SW 1271 (cell line): ENCODE data around the gene CNTNAP2.

Experiments used
- DNase-seq, 2 experiments: peaks; one replicate each; lab custom pipeline; 2025; lab: John Stamatoyannopoulos, UW

The CNTNAP2 gene

DNA sequence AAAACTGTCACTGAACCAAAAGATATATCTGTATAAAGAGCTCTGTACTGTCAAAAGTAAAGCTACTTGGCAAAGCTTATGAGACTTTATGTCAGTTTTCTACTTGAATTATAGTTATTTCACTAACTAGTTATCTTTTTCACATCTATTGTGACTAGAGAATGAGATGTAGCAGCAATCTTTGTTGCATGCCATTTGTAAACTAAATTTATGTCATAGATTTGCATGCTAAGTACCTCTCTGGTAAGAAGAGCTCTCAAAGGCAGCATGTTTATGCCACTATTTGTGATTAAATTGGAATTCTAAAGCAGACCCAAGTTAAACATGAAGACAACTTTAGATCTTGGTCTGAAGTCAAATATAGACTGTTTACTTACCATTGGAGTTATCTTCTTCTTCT lies 300.6 kb downstream of the CNTNAP2 start:
- no peak for DNase-seq

DNA sequence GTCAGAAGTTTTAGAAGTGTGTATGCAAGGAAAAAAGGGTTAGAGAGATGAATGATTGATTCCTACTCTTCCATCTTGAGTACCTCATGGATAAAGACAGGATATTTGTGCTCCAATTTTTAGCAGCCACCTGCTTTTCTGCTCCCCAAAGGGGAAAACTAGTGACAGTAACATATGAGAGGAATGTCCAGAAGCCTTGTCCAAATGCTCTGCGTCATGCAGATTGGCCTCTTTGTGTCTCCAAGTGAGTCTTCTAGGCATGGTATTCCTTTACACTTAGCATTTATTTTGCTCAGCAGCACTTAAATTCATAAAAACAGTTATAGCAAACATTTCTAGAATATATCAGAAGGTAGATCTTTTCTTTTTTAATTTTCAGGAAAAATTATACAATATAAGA lies 306.8 kb downstream of the CNTNAP2 start:
- no peak for DNase-seq

DNA sequence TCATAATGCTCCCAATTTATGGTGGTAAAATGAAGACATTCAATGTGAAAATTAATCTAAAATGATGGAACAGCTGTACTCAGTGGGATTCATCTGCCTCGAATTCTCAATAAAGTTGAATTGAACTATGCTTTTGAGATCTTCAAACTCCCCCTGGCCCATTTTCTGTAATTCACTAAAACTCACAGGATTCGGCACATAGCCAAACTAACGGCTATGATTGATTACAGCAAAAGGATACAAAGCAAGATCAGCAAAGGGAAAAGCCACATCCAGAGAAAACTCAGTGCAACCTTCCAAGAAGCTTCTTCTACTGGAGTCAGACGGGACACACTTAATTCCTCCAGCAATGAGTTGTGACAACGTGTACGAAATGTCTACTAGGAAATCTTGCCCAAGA lies 307.5 kb downstream of the CNTNAP2 start:
- no peak for DNase-seq

DNA sequence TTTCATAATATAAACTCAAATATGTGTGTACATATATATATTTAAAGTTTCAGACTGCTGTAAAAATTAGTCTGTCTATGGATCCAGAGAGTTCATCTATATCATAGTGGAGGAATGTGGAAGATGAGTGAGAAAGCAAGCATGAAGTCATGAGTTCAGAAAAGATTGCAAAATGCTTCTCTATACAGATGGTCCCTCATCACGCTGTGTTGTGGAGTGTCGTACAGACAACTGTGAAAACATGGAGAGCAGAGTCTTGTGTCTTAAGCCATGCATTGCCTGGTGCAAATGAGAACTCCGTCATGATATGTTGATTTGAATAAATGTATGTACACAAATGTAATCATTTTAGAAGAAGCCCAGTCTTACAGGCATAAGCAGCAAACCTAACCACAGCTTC lies 316.9 kb downstream of the CNTNAP2 start:
- no peak for DNase-seq

DNA sequence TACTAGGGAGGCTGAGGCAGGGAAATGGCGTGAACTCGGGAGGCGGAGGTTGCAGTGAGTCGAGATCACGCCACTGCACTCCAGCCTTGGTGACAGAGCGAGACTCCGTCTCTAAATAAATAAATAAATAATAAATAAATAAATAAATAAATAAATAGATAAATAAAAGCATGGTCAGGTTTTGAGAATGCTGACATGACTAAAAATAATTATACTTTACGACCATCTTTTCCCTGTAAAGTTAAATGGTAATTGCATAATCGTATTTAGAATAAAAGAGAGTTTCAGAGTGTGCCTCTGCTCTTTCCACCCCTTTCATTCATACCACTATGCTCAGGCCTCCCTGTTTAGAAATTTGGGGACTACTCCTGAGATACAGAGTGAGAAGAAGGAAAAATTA lies 326.5 kb downstream of the CNTNAP2 start:
- no peak for DNase-seq

- DNase-seq, result no peak
Observed at GRCh38 chr7:146449625-146450024, 333.0 kb downstream of the CNTNAP2 start.

- no peak for DNase-seq
Observed at GRCh38 chr7:146455091-146455655, 338.6 kb downstream of the CNTNAP2 start.

GRCh38 chr7:146479040-146479439 lies 362.4 kb downstream of the CNTNAP2 start:
- no peak for DNase-seq

DNA sequence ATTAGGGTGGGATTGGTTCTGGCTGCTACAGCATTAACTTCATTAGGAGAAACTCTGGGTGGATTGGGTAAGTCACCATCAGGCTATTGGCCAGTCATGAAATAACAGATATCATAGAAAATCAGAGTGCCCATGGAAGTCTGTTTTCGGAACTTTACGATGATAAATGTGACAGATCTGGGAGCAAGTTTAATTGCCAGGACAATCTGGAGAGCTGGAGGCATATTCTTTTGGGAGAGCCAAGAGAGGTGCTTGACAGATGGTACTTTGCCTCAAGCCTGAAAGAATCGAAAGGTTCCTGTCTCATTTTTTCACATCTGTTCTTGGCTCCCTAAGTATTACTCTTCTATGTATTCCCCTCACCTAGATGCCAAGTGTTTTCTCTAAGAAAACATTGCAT lies 369.9 kb downstream of the CNTNAP2 start:
- DNase-seq, result no peak

DNA sequence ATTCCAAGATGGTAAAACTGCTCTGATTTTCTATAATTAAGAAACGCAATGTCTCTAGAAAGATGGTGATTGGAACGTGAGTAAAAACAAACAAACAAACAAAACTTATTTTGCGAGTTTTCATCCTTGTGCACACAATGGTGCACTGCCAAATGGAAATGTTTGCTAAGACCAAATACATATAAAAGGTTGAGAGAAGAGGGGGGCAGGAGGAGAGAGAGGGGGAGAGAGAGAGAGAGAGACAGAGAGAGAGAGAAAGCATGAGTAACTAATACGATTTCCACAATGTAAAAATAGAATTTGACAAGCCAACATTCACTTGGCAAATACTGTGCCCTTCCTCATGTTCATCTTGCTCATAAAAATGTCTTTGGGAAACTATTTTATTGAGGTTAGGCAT lies 375.4 kb downstream of the CNTNAP2 start:
- DNase-seq, result no peak

DNA sequence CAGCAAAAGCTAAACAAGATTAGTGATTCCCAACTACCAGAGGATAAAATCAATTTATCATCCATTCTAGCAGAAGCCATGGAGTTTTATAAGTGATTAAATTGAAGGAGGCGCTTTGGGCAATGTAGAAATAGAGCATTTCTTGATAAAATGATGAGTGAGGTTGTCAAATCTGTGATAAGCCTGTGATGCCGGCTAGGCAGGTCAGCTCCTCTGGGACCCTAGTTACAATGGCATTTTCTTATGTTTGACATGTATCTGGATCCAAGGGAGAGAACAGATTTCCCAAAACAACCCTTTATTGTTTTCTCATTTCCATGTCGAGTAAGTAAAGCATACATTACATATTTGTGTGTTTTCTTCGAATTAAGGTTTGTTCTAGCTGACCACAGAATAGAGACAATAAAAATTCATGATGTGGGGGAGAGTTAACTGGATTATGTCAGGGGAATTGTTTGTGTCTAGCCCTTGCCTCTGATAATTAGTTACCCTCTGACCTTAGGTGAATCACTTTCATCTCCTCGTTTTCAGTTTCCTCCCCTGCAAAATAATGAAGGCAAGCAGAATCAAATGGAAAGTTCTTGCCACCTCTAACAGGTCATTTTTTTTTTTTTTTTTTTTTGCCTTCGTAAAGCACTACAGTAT lies 378.5 kb downstream of the CNTNAP2 start:
- DNase-seq, result no peak

- no peak for DNase-seq
Observed at GRCh38 chr7:146496657-146497056, 380.1 kb downstream of the CNTNAP2 start.

DNA sequence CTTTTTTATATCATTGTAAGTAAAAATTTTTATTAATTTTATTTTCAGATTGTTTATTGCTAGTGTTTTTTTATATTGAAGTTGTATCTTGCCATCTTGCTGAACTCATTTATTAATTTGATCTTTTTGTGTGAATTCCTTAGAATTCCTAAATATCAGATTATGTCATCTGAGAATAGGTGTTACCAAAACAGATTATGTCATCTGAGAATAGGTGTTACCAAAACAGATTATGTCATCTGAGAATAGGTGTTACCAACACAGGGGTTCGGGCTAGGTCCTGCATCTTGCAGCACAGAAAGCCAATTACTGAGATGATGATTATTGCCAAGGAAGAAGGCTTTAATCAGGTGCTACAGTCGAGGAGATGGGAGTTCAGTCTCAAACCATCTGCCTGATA lies 383.4 kb downstream of the CNTNAP2 start:
- no peak for DNase-seq

- DNase-seq, result no peak
Observed at GRCh38 chr7:146503844-146504243, 387.2 kb downstream of the CNTNAP2 start.

- DNase-seq, result no peak
Observed at GRCh38 chr7:146510088-146510680, 393.6 kb downstream of the CNTNAP2 start.

- no peak for DNase-seq
Observed at GRCh38 chr7:146514304-146514703, 397.7 kb downstream of the CNTNAP2 start.

DNA sequence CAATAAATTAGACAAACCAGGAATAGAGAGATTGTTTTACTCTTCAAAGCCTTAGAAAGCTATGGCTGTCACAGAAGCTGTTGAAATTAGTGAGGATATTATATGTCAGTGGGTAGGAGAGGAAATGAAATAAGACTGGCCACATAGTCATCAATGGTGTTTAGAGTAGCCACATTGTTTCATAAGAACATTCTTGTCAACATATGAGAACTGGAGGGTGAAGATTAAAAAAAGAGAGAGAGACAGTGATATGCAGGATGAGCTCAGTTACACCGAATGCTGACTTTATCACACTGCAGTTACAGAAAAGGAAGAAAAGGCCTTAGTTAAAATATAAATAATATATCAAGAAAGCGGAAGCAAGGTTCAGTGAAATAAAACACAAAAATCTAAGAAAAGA lies 412.0 kb downstream of the CNTNAP2 start:
- DNase-seq, result no peak

GRCh38 chr7:146539836-146540235 lies 423.2 kb downstream of the CNTNAP2 start:
- DNase-seq, result no peak

DNA sequence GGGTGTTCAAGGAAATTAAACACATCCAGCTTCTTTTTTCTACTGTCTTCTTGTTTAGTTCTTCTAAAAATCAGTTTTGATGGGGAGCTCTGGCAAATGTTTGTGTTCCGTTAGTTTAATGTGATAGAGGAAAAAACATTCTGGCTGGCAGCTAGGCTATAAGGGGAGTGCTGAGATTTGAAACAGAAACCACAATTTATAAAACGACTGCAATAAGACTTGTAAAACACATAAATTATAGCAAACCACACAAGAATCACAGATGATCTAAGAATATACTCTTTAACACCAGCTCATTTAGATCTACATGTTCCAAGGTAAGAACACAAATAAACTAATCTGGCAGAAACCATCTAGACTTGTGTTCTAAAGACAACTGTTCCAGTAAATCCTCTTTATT lies 425.5 kb downstream of the CNTNAP2 start:
- DNase-seq, result no peak

GRCh38 chr7:146544748-146545147 lies 428.1 kb downstream of the CNTNAP2 start:
- DNase-seq, result no peak

GRCh38 chr7:146548816-146549215 lies 432.2 kb downstream of the CNTNAP2 start:
- DNase-seq, result no peak

DNA sequence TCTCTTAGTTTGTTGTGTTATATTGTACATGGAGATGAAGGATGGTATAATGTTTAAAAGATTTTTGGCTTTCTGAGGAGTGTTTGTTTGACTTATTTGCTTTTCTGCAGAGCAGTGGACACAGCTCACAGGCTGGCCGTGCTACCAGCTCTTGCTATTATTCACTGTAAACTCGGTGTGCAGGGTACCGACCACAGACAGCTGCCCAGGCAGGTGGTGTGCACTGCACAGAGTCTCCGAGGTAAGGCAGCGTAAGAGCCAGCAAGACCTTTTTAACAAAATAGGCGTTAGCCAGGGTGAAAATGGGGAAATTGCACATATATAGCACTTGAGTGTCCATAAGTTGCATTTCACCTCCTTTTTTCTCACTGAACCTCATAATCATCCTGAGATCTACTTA lies 438.0 kb downstream of the CNTNAP2 start:
- no peak for DNase-seq

GRCh38 chr7:146557971-146558469 lies 441.4 kb downstream of the CNTNAP2 start:
- DNase-seq, result no peak

GRCh38 chr7:146565872-146566271 lies 449.3 kb downstream of the CNTNAP2 start:
- no peak for DNase-seq
